H54 (cell line): Measurements from ENCODE around the gene GCM1.

Source experiments
- DNase-seq: peaks from one replicate; pipeline ENCODE4 v3.0.0; 2011; ENCODE audit warnings: low spot score, mixed read lengths; ENCODE audit not compliant: insufficient read length
- FAIRE-seq: peaks from 3 replicates; lab custom pipeline; 2011; peaks lifted over from hg19 to GRCh38; lab: Jason Lieb, UNC
- POLR2A ChIP-seq: IDR thresholded peaks from 2 replicates; pipeline ENCODE4 v1.6.1; 2011; ENCODE audit warnings: low read depth, mild to moderate bottlenecking, low read length

GCM1 gene, protein sequence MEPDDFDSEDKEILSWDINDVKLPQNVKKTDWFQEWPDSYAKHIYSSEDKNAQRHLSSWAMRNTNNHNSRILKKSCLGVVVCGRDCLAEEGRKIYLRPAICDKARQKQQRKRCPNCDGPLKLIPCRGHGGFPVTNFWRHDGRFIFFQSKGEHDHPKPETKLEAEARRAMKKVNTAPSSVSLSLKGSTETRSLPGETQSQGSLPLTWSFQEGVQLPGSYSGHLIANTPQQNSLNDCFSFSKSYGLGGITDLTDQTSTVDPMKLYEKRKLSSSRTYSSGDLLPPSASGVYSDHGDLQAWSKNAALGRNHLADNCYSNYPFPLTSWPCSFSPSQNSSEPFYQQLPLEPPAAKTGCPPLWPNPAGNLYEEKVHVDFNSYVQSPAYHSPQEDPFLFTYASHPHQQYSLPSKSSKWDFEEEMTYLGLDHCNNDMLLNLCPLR

DNA sequence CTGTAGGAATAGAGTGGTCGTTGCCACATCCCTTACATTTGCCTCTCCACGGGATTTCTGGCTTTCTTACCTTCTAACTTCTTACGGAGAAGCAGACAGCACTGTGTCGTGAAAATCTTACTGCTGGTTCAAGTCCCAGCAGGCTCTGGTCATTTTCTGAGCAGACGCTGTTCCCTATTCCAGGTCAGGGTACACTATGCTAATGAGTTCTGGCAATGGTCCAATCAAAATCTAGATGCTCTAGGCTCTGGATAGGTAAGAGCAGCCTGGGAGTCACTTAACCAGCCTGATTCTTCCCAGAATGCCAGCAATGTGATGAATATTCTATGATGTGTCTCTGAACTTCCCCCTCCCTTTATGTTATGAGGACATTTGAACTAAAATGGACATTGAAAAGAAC is at the start of gene GCM1:
TSS of gene GCM1 (minus strand) at position 158 of the 400 bp plus-strand sequence. CDS start 3,209 bp downstream, outside the sequence.
- no peak for TF ChIP-seq POLR2A
- DNase-seq (no peak), FAIRE-seq (no peak)

DNA sequence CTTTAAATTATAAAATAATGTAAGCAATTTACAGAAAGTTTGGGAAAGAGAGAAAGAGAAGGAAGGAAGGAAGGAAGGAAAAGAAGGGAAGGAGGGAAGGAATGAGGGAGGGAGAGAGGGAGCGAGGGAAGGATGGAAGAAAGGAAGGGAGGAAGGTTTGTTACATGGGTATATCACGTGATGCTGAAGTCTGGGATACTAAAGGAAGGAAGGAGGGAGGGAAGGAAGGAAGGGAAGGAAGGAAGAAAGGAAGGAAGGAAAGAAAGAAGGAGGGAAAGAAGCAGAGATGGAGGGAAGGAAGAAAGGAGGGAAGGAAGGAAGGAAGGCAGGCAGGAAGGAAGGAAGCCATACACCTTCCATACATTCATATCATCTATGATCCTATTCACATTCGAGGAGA is 48.9 kb upstream of the GCM1 start:
- FAIRE-seq (no peak), DNase-seq (no peak)
- no peak for TF ChIP-seq POLR2A

DNA sequence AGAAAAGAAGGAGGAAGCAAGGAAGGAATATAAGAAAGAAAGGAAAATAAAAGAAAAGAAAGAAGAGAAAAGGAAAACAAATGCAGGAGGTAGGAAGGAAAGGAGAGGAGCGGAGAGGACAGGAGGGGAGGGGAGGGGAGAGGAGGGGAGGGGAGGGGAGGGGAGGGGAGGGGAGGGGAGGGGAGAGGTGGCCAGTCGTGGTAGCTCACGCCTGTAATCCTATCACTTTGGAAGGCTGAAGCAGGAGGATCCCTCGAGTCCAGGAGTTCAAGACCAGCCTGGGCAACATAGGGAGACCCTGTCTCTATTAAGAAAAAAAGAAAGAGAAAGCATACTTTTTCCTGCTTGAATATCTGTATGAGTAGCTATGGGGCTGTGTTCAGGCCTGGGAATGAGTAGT is 46.4 kb upstream of the GCM1 start:
- FAIRE-seq = no peak
- TF ChIP-seq POLR2A = no peak
- no peak for DNase-seq

DNA sequence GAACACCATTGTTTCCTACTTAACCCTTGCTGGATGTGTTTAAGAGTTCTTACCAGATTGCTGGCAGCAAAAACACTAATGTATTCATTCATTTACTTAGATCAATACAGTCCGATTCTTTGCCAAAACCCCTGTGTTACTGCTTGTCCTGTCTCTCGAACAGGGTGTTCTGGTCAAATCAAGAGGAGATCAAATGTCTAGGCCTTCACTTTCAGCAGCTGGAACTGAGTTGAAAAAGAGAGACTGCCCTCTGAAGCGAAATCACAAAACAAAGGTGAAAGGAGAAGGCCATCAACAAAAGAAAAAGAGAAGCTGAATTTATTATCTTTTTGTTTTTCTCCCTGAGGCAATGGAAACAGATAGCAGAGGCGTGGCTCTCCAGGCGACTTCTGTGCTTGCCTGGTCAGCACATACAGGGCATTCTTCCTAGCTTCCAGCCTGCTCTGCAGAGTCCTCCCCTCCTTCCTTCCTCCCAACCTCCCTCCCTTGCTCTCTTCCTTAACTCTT is 44.1 kb upstream of the GCM1 start:
- FAIRE-seq (no peak), DNase-seq (no peak)
- TF ChIP-seq POLR2A = no peak

DNA sequence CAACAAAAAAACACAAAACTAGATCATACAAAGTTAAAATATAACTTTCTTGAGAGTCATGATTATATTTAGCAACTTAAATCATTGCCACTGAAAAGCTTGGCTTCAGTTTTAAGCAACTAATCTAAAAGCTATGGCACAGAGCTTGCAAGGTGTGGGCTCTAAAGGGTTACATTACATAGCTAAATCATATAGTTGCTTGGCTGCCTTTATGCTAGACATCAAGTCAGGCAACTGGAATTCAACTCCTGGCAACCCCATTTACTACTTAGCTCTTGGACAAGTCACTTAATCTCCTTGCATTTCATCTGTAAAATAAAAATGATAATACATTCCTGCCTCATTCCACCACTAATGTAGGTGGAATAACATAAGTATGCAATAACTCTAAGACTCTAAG is 40.9 kb upstream of the GCM1 start:
- no peak for DNase-seq
- no peak for TF ChIP-seq POLR2A
- no peak for FAIRE-seq

DNA sequence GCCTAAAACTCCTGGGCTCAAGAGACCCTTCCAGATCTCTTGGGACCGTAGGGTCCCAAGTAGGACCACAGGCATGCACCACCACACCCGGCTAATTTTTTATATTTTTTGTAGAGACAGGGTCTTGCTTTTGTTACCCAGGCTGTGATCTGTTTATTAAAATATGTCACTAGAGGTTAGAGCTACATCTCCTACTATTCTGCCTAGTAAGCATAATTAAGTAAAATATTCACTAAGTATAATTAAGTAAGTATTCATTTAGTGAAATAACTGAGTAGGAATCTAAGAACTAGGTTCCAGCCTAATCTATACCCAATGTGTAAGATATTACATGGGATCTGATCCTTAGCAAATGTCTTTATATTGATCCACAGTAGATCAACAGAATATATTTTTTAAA is 40.2 kb upstream of the GCM1 start:
- no peak for TF ChIP-seq POLR2A
- FAIRE-seq = no peak
- DNase-seq = no peak

DNA sequence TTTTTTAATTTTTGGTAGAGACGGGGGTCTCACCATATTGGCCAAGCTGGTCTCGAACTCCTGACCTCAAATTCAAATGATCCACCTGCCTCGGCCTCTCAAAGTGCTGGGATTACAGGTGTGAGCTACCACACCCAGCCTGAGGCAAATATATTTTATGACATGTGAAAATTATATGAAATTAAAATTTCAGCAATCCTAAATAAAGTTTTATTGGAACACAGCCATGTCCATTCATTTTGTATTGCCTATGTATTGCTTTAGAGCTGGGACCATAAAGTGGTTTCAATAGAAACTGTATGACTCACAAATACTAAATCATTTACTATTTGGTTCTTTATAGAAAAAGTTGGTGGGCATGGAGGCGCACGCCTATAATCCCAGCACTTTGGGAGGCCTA is 32.0 kb upstream of the GCM1 start:
- DNase-seq = no peak
- no peak for TF ChIP-seq POLR2A
- no peak for FAIRE-seq

DNA sequence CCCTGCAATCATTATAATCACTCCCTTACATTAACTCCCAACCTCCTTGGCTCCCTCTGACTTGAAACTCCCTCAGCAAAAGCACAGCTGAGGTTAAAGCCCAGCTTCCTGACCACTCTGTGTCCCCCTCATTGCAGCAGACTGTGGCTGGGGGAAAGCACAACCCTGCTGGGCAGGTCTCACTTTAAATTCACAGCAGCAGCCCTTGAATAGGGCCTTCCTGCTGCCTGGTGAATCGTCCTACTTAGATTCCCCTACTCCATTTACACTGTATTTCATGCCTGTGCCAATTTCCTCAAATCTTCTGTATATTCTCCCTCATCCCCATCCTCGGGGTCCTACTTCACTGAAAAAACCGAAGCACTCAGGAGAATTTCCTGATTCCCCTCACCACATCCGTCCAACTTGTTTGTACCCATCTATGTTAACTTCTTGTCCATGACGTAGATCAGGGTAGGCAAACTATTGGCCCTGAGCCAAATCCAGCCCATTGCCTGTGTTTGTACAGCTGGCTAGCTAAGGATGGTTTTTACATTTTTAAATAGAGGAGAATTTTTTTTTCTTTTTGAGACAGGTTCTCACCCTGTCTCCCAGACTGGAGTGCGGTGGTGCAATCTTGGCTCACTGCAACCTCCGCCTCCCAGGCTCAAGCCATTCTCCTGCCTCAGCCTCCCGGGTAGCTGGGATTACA is 31.5 kb upstream of the GCM1 start:
- no peak for TF ChIP-seq POLR2A
- DNase-seq (no peak), FAIRE-seq (no peak)

DNA sequence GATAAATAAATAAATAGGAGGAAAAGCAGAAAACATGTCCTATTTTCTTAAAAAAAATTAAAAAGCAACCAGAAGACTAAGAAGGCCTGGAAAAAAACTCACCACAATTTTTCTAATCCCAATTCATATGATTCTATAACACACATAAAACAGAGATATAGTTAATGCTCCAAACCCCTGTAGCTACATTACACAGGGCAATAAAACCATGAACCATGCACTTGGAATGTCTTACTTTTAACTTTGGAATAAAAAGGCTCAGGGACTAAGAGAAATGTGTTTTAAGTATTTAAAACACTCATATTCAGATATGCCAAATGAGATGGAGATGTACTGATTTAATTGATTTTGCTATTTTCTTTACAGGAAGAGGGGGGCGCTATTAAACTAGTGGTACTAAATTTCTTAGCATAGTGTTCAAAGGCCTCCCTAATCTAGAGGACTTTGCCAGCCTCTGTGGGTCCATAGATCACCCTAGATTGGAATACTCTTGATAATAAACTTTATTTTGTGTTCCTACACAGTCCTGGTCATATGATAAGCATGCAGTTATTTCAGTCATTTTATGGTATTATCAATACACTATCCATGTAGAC is 30.3 kb upstream of the GCM1 start:
- TF ChIP-seq POLR2A = no peak
- DNase-seq (no peak), FAIRE-seq (no peak)

DNA sequence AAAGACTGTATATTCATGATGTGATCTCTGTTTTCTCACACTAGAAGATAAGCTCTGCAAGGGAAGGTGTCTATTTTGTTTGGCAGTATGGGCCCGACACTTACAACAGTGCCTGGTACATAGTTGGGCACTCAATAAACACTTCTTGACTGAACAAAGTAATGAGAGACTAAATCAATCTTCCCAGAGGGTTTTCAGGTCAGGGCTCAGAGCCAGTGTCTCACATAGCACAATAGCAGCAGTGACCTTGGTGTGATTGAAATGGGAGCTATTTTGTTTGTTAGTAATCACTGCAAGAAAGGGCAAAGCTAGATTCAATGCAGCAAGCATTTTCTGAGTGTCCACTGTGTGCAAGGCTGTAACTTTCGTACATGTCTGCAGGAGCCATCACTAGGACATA is 26.4 kb upstream of the GCM1 start:
- FAIRE-seq (no peak), DNase-seq (no peak)

DNA sequence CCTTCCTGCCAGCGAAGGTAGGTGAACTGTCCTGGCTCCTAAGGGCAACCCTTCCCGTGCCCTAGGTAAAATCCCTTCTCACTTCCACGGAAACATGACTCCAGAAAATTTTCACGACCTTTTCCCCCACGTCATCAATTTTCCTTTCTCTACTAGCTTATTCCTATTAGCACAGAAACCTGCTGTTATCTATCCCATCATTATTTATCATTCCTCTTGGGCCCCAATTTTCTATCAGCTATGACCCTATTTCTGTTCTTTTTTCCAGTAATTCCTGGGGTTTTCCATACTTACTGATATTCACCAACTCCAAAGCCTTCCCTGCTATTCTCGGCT is 23.8 kb upstream of the GCM1 start:
- DNase-seq (no peak), FAIRE-seq (no peak)
- TF ChIP-seq POLR2A = no peak

More for the DNA sequence above, 26.4 kb upstream of the GCM1 start:
- no peak for TF ChIP-seq POLR2A

DNA sequence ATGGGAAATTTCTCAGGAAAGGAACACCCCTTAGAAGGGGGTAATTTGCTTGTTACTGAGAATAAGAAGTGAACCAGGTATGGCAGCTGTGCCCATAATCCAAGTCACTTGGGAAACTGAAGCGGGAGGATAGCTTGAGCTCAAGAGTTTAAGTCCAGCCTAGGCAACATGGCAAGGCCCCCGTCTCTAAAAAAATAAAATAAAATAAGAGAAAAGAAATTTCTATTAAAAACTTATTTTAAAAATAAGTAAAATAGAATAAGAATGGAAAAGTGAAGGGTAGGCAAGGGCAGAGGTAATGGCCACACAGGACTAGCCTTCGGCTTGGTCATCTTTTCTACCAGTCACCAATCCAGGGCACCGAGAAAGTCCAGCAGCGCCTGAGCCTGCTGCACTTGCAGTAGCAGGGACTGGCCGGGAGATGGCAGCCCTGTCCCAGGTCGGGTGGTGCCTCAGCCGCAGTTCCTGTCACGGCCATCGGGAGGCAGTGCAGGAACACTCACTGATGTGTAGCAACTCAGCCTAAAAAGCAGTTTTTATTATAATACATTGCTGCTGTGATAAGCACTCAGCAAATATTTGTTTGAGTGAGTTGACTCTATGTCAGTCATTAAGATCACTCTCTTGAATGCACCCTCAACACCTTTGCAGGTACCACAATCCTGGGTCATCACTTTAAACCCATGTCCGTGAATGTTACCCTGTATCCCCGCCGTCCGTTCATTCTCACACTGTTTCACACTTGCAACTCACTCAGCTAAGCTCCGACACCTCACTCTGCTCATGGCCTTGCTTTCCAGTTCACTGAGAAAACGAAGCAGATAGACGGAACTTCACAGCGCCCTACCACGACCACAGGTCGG is 23.2 kb upstream of the GCM1 start:
- FAIRE-seq (peak; percentile 53), DNase-seq (peak; percentile 69)
- TF ChIP-seq POLR2A = no peak

DNA sequence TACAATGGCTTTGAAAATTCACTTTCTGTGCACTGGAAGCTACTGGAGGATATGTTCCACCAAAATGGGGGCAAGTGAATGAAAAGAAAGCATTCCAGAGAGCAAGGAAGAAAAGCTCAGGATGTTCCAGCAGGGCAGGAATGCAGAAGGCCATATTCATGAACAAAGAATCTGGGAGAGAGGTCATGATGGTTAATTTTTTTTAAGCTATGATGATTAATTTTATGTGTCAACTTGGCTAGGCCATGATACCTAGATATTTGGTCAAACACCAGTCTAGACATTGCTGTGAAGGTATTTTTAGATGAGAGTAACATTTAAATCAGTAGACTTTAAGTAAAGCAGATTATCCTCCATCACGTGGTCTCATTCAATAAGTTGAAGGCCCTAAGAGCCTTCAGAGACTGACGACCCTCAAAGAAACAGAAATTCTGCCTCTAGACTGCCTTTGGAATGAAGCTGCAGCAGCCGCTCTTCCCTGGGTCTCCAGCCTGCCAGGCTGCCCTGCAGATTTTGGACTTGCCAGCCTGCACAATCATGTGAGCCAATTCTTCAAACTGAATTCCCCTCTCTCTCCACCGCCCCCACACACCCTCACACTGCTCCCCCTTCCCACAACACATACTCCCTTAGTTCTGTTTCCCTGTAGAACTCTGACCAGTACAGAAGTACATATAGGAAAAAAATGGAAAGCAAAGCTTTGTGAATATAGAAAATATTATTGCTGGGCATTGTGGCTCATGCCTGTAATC is 20.1 kb upstream of the GCM1 start:
- FAIRE-seq (no peak), DNase-seq (peak; percentile 45)
- TF ChIP-seq POLR2A = no peak
